NB4 (cell line): ENCODE data around the gene CFLAR.

Experiments used
- CTCF ChIP-seq: IDR thresholded peaks from one replicate; pipeline ENCODE4 v1.5.1; 2012; ENCODE audit warnings: low read depth, low read length
- MAX ChIP-seq: IDR thresholded peaks from 2 replicates; pipeline ENCODE4 v1.6.1; 2011; ENCODE audit warnings: low read depth, low read length
- MYC ChIP-seq: IDR thresholded peaks from 2 replicates; pipeline ENCODE4 v1.6.1; 2011; ENCODE audit warnings: low read depth, low read length
- POLR2A ChIP-seq: IDR thresholded peaks from 2 replicates; pipeline ENCODE4 v1.6.1; 2011; ENCODE audit warnings: mild to moderate bottlenecking; ENCODE audit not compliant: insufficient read length; ENCODE audit errors: extremely low read depth

GRCh38 chr2:201200345-201200744 lies 84.4 kb downstream of the CFLAR start:
- no peak for TF ChIP-seq CTCF
- no peak for TF ChIP-seq POLR2A
- TF ChIP-seq MAX: no peak
- no peak for TF ChIP-seq MYC
